C4-2B (cell line): ENCODE measurements around the gene MLLT6.

Experiments used
- ZFX ChIP-seq: fragments of 450-650 bp; IDR thresholded peaks from 2 replicates; pipeline ENCODE4 v1.6.1; 2017
- TF ChIP-seq, protein P1 (sequence below): fragments of 450-650 bp; conservative IDR thresholded peaks from 2 replicates; pipeline ENCODE4 v1.5.1; 2017; ENCODE audit warnings: mild to moderate bottlenecking

DNA sequence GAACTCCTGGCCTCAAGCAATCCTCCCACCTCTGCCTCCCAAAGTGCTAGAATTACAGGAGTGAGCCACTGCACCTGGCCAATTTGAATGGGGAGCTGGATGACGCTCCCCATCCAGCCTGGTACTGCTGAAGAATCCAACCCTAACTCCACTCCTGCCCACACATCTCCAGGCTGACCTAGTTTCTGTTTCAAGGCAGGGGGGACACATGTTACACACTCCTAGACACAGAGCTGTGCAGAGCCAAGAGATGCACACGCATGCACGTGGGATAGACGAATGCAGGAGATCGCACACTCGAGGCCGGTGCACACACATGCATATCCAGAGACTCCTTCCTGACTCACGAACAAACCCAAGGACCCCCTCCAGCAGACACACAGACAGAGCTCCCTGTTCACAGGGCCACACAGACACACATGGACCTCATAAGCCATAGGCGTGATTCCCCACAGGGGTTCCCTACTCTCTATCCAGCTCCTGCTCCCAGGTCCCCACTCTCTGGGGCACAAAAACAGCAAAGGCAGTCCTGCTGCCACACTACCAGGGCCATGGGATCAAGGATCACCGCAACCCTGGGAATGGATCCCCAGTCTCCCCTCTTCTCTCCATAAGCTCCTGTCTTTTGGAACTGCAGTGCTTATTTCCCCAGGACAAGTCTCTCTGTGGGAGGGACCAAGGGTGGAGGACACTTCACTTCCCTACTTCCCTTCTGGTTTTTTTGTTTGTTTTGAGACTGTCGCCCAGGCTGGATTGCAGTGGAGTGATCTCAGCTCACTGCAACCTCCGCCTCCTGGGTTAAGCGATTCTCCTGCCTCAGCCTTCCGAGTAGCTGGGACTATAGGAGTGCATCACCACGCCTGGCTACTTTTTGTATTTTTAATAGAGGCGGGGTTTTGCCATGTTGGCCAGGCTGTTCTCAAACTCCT is 44.7 kb upstream of the MLLT6 start:
- TF ChIP-seq, protein P1, sequence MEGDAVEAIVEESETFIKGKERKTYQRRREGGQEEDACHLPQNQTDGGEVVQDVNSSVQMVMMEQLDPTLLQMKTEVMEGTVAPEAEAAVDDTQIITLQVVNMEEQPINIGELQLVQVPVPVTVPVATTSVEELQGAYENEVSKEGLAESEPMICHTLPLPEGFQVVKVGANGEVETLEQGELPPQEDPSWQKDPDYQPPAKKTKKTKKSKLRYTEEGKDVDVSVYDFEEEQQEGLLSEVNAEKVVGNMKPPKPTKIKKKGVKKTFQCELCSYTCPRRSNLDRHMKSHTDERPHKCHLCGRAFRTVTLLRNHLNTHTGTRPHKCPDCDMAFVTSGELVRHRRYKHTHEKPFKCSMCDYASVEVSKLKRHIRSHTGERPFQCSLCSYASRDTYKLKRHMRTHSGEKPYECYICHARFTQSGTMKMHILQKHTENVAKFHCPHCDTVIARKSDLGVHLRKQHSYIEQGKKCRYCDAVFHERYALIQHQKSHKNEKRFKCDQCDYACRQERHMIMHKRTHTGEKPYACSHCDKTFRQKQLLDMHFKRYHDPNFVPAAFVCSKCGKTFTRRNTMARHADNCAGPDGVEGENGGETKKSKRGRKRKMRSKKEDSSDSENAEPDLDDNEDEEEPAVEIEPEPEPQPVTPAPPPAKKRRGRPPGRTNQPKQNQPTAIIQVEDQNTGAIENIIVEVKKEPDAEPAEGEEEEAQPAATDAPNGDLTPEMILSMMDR = no peak
- no peak for TF ChIP-seq ZFX
